Activated naive CD4-positive, alpha-beta T cell treated with anti-CD3 and anti-CD28 coated beads, Interleukin-2, amount 50 U/mL, for 16 hours (primary cell): Measurements from ENCODE around the gene IL31RA.

Experiments
- DNase-seq: peaks from one replicate; pipeline ENCODE4 v3.0.0-alpha.2; 2020

IL31RA gene

DNA sequence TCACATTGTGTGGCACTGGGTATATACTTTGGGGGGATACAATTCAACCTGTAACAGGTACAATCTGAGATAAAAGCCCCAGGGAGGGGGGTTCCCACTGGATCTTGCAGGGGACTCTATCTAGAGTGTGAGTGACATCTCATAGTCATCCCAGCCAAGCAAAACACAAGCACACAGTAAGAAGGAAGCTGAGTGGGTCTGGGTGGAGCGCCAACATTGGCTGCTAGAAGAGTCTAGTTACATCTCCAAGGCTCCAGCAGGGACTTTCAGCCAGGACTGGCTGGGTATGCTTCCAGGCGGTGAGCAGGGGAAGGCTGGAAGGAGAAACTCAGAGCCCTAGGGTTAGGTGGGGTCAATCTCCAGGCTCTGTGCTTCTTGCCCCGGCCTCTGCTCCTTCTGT lies 53.0 kb downstream of the IL31RA start:
- DNase-seq: no peak

DNA sequence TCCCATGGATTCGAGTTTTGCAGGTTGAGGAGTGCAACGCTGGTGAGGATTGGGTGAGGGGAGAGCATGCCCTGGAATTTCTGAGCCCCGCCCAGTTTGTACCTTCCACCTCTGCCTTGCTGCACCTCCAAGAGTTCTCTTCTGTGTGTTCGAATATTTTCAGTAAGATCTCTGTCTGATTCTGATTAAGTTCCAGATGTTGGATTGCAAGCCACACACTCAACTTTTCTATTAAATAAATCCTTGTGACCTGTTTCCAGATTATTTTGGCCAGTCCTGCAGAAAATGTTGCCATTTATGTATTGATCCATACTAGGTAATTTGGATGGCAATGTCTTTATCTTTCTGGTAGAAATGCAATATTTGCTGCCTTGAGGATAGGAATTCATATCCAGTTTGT lies 54.1 kb downstream of the IL31RA start:
- DNase-seq: no peak

DNA sequence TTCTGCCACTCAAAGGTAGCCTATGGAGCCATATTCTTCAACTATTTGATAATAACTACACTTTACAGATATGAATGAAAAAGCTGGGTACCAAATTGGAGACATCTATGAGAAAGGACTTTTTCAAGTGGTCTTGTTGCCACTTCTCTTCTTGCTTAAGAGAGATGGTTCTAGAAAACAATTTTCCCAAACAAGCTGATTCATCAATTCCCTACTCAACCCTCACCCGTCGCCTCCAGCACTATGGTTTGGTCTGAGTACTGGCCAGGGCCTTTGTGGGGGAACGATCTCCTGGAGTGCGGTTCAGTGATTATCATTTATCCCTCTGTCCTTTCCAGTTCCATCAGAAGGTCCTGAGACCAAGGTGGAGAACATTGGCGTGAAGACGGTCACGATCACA lies 56.8 kb downstream of the IL31RA start:
- no peak for DNase-seq

DNA sequence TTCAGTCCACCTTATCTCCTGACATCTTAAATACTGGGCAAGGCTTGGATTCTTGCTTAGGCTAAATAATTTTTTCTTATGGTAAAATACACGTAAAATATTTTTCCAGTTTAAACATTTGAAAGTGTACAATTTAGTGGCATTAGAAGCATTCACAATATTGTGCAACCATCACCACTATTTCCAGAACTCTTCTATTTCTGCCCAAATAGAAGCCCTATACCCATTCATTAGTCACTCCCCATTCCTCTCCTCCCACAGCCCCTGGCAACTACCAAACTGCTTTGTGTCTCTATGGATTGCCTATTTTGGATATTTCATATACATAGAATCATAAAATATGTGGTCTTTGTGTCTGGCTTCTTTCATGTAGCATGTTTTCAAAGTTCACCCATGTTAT lies 57.6 kb downstream of the IL31RA start:
- no peak for DNase-seq

DNA sequence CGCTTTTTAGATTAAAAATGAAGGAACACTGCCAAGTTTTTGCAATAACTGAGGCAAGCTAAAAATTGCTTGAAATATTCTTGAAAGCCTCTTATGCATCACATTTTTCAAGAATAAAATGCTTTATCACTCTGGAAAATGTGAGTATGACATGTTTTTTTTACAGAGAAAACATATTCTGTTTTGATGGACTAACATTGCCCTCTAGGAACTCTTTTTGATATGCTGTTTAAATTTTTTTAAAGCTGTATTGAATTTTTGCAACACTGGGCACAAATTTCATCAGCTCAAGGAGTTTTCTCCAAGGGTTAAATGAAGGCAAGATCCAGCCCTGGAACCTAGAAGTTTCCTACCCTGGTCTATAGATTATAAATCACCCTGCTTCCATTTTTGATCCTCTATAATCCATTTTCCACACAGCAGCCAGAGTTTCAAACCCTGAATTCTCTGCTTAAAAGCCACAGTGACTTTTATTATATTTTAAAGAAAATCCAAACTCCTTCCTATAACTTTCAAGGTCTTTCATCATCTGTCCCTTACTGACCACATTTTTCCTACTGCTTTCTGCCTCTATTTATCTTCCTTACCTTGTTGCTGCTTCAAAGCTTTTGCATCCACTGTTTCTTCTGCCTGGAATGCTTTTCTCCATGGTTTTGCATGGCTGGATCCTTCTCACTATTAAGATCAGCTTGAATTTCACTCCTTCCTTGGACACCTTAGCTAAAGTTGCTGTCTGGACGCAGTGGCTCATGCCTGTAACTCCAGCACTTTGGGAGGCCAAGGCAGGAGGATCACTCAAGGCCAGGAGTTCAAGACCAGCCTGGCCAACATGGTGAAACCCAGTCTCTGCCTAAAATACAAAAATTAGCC lies 60.9 kb downstream of the IL31RA start:
- no peak for DNase-seq

DNA sequence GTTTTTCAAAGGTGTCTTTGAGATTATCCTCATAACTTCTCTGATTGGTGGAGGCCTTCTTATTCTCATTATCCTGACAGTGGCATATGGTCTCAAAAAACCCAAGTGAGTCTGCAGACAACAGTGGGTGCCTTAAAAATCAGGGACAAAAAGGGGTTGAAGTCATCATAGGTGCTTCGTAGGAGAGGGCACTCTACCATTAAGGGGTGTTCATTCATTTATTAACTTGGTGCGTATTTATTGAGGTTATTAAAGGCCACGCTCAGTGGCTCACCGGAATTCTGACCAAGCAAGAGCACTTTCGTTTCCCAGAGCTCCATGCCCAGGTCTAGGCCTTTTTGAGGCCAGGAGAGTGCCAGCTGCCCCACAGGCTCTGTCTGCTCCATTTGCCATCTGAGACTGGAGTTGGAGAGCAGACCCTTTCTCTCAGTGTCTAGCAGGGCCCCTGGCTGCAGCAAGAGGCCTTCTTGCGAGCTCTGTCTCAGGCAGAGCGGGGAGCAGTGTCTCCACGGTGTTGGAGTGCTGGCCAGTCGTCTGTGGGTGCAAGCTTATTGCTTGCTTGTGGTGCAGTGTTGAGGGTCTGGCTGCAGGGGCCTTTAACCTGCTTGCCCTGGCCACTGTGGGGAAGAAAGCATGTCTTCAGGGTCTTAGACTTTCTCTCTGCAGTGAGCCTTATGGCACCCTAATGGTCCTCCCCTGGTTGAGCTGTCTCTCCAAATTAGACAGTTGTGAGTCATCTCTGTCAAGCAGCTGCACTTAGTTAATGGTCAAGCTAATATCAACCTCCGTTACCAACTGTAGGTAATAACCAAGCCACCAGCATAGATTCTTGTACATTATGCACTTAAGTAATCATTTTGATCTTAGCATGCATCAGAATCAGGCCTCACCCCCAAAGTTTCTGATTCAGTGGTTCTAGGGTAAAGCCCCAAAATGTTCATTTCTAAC lies 62.6 kb downstream of the IL31RA start:
- no peak for DNase-seq

DNA sequence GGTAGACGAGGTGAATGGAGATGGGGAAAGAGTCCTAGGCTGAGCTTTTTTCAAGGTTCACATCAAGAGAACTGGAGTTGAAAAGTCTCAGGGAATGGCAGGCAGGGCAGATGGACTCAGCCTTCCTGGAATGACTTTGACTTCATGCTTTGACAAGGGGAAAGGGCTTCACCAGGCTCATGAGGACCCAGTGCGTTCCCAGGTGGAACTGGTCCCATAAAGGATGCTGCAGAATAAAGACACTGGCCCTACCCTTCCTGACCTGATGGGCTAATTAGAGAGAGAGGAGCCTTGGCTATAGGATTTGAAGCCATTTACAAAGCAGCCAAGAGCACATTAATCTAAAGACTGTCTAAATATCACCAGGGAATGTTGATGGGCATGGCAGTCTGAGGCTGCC lies 63.8 kb downstream of the IL31RA start:
- no peak for DNase-seq

DNA sequence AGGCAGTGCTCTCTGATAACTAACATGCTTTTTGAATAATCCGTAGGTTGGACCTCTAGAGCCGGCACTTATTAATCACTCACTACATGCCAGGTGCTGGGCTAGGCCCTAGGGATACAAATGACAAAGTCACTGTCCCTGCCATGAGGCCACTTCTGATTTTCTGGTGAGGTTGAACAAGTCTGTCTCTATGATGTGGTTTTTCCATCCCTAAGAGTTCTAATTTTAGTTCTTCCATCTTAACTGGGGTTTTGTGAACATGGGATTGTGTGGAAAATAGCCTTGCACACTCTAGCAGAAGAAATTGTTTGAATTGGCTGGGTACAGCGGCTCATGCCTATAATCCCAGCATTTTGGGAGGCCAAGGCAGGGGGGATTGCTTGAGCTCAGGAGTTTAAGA lies 64.6 kb downstream of the IL31RA start:
- no peak for DNase-seq

DNA sequence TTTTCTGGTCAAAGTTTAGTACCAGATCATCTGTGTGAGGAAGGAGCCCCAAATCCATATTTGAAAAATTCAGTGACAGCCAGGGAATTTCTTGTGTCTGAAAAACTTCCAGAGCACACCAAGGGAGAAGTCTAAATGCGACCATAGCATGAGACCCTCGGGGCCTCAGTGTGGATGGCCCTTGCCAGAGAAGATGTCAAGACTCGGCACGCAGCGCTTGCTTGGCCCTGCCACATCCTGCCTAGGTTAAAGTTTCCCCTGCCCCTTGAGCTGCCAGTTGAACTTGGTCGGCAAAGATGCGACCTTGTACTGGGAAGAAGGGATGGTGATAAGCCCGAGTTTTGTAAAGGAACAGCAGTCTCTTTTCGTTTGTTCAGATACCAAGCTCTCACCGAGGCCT lies 65.8 kb downstream of the IL31RA start:
- DNase-seq: no peak

DNA sequence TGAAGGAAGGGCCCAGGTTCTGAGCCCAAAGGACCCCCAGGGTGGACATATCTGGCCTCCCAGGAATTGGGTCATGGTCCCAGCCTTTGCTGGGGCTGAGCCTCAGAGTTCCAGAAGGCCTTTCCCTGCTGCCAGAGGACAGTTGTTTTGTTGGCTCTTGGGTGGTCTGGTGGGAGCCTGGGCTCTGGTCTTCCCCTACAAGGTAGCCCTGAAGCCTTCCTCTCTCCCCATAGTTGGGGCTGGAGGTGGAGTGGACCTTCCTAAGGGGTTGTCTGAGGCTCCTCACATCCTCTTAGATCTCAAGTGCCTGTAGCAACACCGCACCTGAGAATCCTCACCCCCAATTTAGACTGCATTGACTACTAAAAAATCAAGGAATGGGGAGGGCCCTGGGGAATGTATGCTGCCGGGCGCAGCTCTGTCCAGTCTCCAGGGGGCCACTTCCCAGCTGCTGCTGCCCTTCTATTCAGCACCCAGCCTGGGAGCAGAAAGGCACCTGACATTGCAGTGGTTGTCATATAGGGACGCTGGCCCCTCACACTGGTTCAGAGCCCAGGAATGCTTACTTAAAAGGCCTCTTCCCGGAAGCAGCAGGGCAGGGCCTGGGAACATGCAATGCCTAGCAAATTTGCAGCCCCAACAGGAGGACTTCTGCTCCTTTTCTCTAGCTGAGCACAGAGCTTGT lies 66.4 kb downstream of the IL31RA start:
- no peak for DNase-seq

DNA sequence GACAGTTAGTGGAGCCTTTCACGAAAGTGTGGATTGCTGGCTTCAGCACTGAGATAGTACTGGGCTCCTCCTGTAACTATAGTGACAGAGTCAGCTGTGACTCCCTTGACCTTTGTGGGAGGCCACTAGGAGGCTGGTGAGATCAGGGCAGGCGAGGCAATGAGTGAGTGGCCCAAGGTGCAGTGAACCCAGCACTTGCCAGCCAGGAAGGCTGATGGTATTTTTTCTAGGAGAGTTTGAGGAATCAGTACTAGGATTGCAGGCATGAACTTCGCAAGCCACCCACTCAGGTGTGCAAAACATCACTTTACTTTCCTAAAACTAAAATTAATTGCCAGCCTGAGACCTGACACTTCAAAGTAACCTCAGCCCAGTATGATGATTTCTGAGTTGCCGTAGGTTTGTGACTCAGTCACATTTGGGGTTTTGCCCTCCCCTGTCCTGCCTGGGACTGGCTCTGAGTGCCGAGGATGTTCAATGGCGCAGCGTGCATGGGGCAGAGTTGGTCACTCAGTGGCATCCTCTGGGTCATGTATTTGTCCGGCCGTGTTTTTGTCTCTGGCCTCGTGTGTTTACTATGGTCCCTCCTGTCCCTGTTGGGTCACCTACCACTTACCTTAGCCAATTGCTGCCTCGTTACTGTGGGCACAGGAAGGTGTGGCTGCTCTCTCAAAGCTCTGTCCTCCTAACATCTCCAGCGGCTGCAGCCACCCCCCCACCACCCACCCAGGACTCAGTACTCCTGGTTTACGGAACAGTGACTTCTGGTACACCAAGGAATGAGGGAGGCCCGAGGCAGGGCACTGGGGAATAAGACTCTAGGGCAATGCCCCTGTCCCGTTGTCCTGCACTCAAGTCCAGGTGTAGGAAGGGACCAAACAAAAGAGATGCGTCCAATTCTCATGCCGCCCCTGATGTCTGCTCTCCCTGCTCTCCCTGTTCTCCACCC lies 67.2 kb downstream of the IL31RA start:
- no peak for DNase-seq

DNA sequence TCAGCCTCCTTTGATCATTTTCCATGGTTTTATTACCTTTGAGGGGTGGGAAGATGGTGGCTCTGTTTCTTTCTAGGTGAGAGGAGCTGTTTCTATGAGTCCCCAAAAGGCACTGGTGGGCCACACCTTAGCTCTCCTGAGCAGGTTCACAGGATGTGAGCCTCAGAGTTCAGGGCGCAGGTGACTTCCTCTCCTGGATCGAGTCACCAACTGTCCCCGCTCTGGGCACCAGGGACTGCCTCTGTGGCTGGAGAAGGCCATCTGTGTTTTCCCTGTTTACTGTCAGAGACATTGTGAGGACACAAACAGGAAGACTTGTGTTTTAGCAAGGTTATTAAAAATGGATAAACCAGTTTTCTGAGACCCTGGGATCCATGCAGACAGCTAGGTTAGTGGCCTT lies 68.5 kb downstream of the IL31RA start:
- no peak for DNase-seq

DNA sequence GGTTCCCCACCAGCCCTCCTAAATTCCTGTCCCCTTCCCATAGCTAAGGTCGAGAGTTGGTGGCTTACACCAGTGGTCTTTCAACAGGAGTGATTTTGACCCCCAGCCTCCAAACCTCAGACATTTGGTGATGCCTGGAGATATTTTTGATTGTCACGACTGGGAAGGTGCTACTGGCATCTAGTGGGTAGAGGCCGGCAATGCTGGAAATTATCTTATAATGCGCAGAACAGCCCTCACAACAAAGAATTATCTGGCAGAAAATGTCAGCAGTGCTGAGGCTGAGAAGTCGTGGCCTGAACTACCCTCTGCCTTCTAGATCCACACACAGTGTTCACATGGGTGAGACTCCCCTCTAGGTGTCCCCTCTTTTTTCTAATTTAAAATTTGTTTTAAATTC lies 69.6 kb downstream of the IL31RA start:
- no peak for DNase-seq

DNA sequence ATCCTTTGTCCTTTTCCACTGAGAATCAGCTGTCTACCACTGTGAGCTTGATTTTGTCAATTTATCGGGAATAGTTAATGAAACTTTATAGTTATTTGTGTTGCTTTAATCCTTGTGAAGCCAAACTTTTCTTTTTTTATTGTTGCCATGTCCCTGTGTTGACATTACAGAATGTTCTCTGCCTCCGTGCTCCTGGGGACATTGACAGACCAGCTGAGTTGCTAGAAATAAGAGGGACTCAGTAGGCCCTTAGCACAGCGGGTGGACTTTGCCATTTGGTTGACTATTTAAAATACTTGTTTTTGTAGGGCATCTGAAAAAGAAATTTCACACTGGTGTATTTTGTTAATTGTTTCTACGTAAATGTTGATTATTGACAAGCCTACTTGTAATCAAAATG lies 70.5 kb downstream of the IL31RA start:
- no peak for DNase-seq

DNA sequence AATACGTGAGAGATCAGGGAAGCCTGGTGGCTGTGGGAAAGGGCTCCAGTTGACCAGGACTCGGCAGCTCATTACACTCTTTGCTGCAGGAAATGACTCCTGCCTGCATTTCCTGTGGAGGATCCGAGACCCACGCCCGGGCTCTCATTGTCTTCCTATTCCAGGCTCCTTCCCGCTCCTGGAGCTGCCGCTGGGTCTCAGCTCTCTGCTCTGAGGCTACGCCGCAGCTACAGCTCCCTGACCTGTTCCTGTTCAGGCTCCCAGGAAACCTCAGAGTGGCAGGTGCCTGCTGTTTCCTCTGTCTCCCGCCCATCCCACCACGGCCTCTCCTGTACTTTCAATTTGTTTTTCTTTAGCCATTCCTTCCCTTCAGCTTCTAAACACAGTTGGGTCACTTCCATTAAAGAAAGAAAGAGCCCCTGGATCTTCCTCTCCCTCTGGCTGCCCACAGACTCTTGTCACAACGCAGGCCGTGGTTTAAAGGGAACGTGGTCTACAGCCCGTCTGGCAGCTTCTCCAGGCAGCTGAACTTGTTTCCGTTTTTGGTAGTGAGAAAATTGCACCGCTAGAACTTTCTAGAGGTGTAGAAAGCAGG lies 72.1 kb downstream of the IL31RA start:
- no peak for DNase-seq

DNA sequence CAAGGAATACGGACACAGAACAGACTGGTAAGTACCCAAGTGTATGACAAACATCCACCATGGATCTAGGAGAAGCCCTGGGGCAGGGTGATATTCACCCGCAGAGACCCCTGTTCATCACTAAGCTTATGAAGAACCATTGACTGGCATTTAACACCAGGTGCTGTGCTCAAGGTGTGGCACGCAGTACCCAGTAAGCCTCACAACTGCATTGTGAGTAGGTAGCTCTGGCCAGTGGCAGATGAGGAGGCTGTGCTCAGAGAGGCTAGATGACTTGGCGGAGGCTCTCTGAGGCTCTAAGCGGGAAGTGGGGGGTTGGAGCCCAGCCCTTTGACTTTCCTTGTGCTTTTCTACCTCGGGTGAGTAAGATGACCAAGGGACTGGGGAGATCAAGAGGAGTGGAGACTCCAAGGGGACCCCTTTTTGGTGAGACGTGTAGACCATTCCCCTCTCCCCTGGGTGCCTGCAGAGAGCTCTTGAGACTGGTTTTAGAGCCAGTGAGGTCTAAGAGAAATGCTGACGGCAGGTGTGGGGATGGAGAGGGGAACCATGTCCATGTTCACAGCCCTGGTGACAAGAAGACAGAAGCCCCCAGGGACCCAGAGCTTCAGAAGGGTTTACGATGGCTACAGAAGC lies 72.8 kb downstream of the IL31RA start:
- DNase-seq: no peak

DNA sequence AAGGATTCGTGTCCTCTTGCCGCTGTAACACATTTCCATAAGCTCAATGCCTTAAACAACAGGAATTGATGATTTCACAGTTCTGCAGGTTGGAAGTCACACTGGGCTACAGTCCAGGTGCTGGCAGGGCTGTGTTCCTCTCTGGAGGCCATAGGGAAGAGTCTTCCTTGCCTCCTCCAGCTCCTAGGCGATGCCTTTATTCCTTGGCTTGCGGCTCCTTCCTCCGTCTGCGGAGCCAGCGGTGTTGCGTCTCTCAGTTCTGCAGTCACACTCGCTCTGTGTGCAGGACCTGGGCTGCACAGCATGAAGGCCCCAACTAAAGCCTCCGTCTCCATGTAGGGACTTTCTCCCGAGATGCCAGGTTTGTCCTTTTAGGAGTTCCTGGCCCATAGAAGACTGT lies 73.6 kb downstream of the IL31RA start:
- DNase-seq: no peak

DNA sequence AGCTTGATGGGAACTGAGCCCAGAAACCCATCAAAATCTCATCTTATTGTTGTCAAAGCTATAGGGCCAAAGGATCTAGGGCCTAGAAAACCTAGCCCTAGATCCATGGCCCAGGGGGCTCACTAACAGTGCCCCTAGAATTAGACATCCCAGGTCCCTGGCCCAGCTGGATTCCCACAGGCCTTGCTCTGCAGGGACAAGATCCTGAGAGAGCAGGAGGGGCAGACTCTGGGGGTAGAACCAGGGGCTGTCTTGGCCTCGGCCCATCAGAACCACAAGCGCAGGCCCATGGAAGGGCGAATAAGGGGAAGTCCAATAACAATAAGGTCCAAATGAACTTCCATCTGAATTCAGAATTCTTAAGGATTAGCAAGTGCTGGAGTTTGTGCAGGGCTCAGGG lies 74.0 kb downstream of the IL31RA start:
- DNase-seq: no peak

DNA sequence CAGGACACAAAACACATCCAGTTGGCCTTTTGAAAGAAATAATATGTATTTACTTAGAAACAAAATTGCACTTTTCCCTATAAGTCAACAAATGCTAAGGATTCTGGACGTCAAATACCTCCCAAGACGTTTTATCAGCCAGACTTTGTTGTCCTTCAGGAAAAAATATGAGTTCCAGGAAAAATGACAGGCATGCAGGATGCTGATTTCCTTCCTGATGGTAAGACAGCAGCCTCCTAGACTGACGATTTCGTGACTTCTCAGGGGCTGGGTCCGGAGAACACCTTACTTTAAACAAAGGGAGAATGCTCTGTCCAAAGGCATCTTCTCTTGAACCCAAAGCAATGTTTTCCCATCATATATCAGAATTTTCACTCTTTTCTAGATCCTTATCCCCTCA lies 74.6 kb downstream of the IL31RA start:
- no peak for DNase-seq

DNA sequence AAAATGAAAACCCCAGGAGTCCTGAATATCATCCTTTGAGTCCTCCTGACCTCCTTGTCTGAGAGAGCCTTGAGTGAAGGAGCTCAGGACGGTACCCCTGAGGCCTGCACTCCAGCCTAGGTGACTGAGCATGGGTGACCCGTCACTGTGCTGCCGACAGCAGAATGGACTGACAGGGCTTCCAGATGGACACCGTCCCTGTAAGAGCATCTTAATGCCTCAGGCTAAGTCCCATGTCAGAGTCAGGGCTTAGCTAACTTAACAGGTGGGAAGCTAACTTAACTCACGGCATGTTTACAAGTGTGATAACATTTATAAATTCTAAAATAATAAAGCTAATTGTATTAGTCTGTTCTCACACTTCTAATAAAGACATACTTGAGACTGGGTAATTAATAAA lies 75.3 kb downstream of the IL31RA start:
- DNase-seq: no peak
